ENCODE data around the gene FAM185A. TPM values are rescaled to one million over a fixed set of nuclear protein-coding genes. Genes with fewer than 3 reads are reported as not detected.

The FAM185A gene
- total and polyA plus RNA-seq, 2 of the 8 experiments (the other 6 are each of a cell fraction or from before 2014, with no cell fraction given): 5.2 to 6.6 TPM

DNA sequence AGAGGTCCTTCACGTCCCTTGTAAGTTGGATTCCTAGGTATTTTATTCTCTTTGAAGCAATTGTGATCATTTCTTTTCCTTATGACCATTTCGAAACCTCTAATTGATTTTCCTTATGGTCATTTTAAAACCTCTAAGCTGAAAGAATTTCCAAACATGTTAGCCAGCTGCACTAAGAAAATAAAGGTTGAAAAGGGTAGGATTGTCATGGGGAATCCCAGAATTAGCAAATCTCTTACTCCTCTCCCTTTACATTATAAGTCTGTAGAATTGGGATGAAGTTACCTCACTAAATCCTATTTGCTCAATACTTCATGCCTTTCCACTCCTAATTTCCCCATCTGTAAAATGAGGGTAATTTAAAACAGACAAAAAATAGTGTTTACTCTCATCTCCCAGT is 79.5 kb downstream of the FAM185A start:
- H3K36me3 ChIP-seq (ENCODE audit: control insufficient read depth in 2 of 4, insufficient read depth in 4 of 4, low read length in 3 of 4): peaks cover 0 to 3% (median 0%) of the 10 kb centered on the region in 4 experiments; a peak in 1 of 8 replicates
- DNase-seq (ENCODE audit: low read depth in 1 of 2, low spot score in 2 of 2) (no peak), FAIRE-seq (no peak)
- no peak overlapping the region for H2BK15ac ChIP-seq (ENCODE audit: low read length)
- H3K79me2 ChIP-seq (ENCODE audit: control insufficient read depth in 1 of 2, insufficient read depth in 2 of 2, low read length in 2 of 2): no peaks in the 10 kb centered on the region
- no peak overlapping the region for H3K18ac ChIP-seq (ENCODE audit: extremely low read depth, low read length)
- H3K14ac ChIP-seq (ENCODE audit: insufficient read length): no peak overlapping the region
- H4K91ac ChIP-seq (replicated peaks; ENCODE audit: insufficient read length, low read length): no peak overlapping the region
- H3K4me2 ChIP-seq (ENCODE audit: insufficient read depth in 1 of 2, low read depth in 2 of 2, low read length in 2 of 2): no peak overlapping the region
- no peaks in the 10 kb centered on the region for H4K20me1 ChIP-seq (replicated peaks in 1 of 2; ENCODE audit: control insufficient read depth in 1 of 2, insufficient read depth in 2 of 2, low read length in 2 of 2)
- H3K27ac ChIP-seq (ENCODE audit: low read depth, low read length): no peak overlapping the region
- H3K4me3 ChIP-seq (ENCODE audit: extremely low read depth in 1 of 4, insufficient read depth in 2 of 4, low read depth in 3 of 4, low read length in 4 of 4): no peak overlapping the region
- no peak overlapping the region for H2BK5ac ChIP-seq (ENCODE audit: low read depth, low read length)
- H4K8ac ChIP-seq (ENCODE audit: extremely low read depth, insufficient read depth, low read length): no peak overlapping the region
- H3K4ac ChIP-seq (replicated peaks; ENCODE audit: insufficient read length, low read depth, low read length): no peak overlapping the region
- no peak overlapping the region for H3K56ac ChIP-seq (replicated peaks; ENCODE audit: insufficient read length, low read depth, low read length)
- no peaks in the 10 kb centered on the region; the same call in 1 of the 2 replicates for H3K79me1 ChIP-seq (ENCODE audit: low read depth, low read length)
- H2BK20ac ChIP-seq (ENCODE audit: low read length): no peak overlapping the region
- no peak overlapping the region for H2AK5ac ChIP-seq (ENCODE audit: low read depth, low read length)
- H3K4me1 ChIP-seq (replicated peaks in 1 of 4; ENCODE audit: control insufficient read depth in 3 of 4, insufficient read depth in 4 of 4, low read length in 3 of 4): peaks cover 0 to 5% (median 2%) of the 10 kb centered on the region in 4 experiments; a peak in 2 of 7 replicates
- H3K27me3 ChIP-seq (replicated peaks in 1 of 4; ENCODE audit: control insufficient read depth in 3 of 4, extremely low read depth in 1 of 4, insufficient read depth in 3 of 4, low read length in 3 of 4): peaks cover 0 to 1% (median 0%) of the 10 kb centered on the region in 4 experiments; a peak in 1 of 7 replicates
- H3K23ac ChIP-seq (ENCODE audit: insufficient read length): no peak overlapping the region
- WGBS, 2 experiments (ENCODE audit: extremely low coverage in 1 of 2, insufficient coverage in 1 of 2, insufficient read length in 1 of 2, insufficient replicate concordance in 2 of 2, low coverage in 1 of 2, low lambda C conversion rate in 2 of 2, missing lambda C conversion rate in 1 of 2): 92% methylated on average over 2 of the region's 2 CpGs; no CpG with 5 or more reads in 1 of the 2 experiments
- ChIA-PET POLR2A (ENCODE audit: partially characterized antibody) (no interaction called here), CTCF (ENCODE audit: partially characterized antibody) (no interaction called here)
- H3K9me3 ChIP-seq (ENCODE audit: insufficient read depth in 2 of 2, low read depth in 1 of 2, low read length in 1 of 2): no peaks in the 10 kb centered on the region
- H3K23me2 ChIP-seq (ENCODE audit: low read depth, low read length): no peaks in the 10 kb centered on the region
- H2AFZ ChIP-seq (ENCODE audit: low read length): no peak overlapping the region
- H3K9ac ChIP-seq (replicated peaks in 1 of 4; ENCODE audit: extremely low read depth in 1 of 4, low read depth in 3 of 4, low read length in 3 of 4): no peak overlapping the region
- H2BK12ac ChIP-seq (ENCODE audit: low read depth, low read length): no peak overlapping the region
- H4K5ac ChIP-seq (ENCODE audit: insufficient read length, low read depth, low read length): no peak overlapping the region
- no peak overlapping the region for H2BK120ac ChIP-seq (replicated peaks; ENCODE audit: low read depth, low read length)
- TF ChIP-seq HDAC6 (IDR thresholded peaks at IDR 0.05; ENCODE audit: low read depth, low read length): no peak
- no peak for TF ChIP-seq CBX8 (IDR thresholded peaks at IDR 0.05; ENCODE audit: borderline replicate concordance, low read depth, low read length)
- no peak for TF ChIP-seq RBBP5 (IDR thresholded peaks at IDR 0.05; ENCODE audit: borderline replicate concordance, low read depth, low read length)
- TF ChIP-seq, protein P1, sequence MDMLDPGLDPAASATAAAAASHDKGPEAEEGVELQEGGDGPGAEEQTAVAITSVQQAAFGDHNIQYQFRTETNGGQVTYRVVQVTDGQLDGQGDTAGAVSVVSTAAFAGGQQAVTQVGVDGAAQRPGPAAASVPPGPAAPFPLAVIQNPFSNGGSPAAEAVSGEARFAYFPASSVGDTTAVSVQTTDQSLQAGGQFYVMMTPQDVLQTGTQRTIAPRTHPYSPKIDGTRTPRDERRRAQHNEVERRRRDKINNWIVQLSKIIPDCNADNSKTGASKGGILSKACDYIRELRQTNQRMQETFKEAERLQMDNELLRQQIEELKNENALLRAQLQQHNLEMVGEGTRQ (IDR thresholded peaks at IDR 0.05; ENCODE audit: low read length): no peak
- TF ChIP-seq POU5F1 (IDR thresholded peaks at IDR 0.05; ENCODE audit: low read depth, low read length): no peak
- TF ChIP-seq SAP30 (IDR thresholded peaks at IDR 0.05; ENCODE audit: insufficient read depth, insufficient replicate concordance, low read length): no peak
- no peak for TF ChIP-seq RFX5 (IDR thresholded peaks at IDR 0.05; ENCODE audit: borderline replicate concordance, low read depth, low read length)
- no peak for TF ChIP-seq TAF7 (optimal IDR thresholded peaks at IDR 0.05; ENCODE audit: borderline replicate concordance, low read depth, low read length)
- no peak for TF ChIP-seq CTBP2 (IDR thresholded peaks at IDR 0.05; ENCODE audit: borderline replicate concordance, insufficient read depth, insufficient read length, low read length)
- TF ChIP-seq TEAD4 (IDR thresholded peaks at IDR 0.05; ENCODE audit: low read depth, low read length): no peak
- no peak for TF ChIP-seq ASH2L (IDR thresholded peaks at IDR 0.05; ENCODE audit: low read length)
- TF ChIP-seq SRF (IDR thresholded peaks at IDR 0.05; ENCODE audit: low read depth, low read length): no peak

Data from H1 (cell line).